Raji (cell line): ENCODE measurements around the gene LRRC71.

Source experiments
- POLR2A ChIP-seq: IDR thresholded peaks from 2 replicates; pipeline ENCODE4 v1.6.1; 2011; ENCODE audit warnings: low read depth, low read length, control low read depth; ENCODE audit not compliant: insufficient read depth

Gene LRRC71

GRCh38 chr1:156910309-156910782 lies 10.1 kb upstream of the LRRC71 start:
- TF ChIP-seq POLR2A: no peak

- no peak for TF ChIP-seq POLR2A
Measured at GRCh38 chr1:156911577-156912298, 8.7 kb upstream of the LRRC71 start.

- no peak for TF ChIP-seq POLR2A
Measured at GRCh38 chr1:156912310-156912709, 8.1 kb upstream of the LRRC71 start.

- TF ChIP-seq POLR2A: no peak
Measured at GRCh38 chr1:156912861-156913808, 7.3 kb upstream of the LRRC71 start.

GRCh38 chr1:156913809-156914387 lies 6.5 kb upstream of the LRRC71 start:
- TF ChIP-seq POLR2A: no peak

- TF ChIP-seq POLR2A: no peak
Measured at GRCh38 chr1:156914440-156914856, 6.0 kb upstream of the LRRC71 start.

- TF ChIP-seq POLR2A: no peak
Measured at GRCh38 chr1:156921053-156921529, 659 bp downstream of the LRRC71 start.

GRCh38 chr1:156922986-156923669 lies 2.7 kb downstream of the LRRC71 start:
- no peak for TF ChIP-seq POLR2A

- no peak for TF ChIP-seq POLR2A
Measured at GRCh38 chr1:156923670-156924477, 3.4 kb downstream of the LRRC71 start.

GRCh38 chr1:156924478-156925153 lies 4.2 kb downstream of the LRRC71 start:
- no peak for TF ChIP-seq POLR2A

GRCh38 chr1:156925154-156926010 lies 5.0 kb downstream of the LRRC71 start:
- TF ChIP-seq POLR2A: no peak

GRCh38 chr1:156926175-156926574 lies 5.7 kb downstream of the LRRC71 start:
- TF ChIP-seq POLR2A: no peak
